ENCODE results near the gene PPP5C. TPM values are rescaled to one million over a fixed set of nuclear protein-coding genes. Genes with fewer than 3 reads are reported as not detected.

PPP5C gene
- total and polyA plus RNA-seq, 2 of the 8 experiments (the other 6 are each of a cell fraction or from before 2014, with no cell fraction given): 112 to 156 TPM

- CTCF ChIA-PET (ENCODE audit: partially characterized antibody): interaction anchor here (0.9 to 3.6 kb wide), 6 partner anchors 11 to 307 kb away, joined by 3 to 19 read pairs (median 5); no protein-coding TSS in a partner anchor
- no peak overlapping the region for H2BK12ac ChIP-seq (ENCODE audit: low read depth, low read length)
- POLR2A ChIA-PET (ENCODE audit: partially characterized antibody): interaction anchor here (1.5 kb wide), 2 partner anchors 11 to 12 kb away, joined by 3 to 4 read pairs; no protein-coding TSS in a partner anchor
Observed at GRCh38 chr19:46384396-46384795, 37.5 kb downstream of the PPP5C start.

More at GRCh38 chr19:46384396-46384795, 37.5 kb downstream of the PPP5C start:
- peaks cover 14 to 56% (median 44%) of the 10 kb centered on the region in 4 experiments; a peak in 6 of 8 replicates for H3K36me3 ChIP-seq (ENCODE audit: control insufficient read depth in 2 of 4, insufficient read depth in 4 of 4, low read length in 3 of 4)
- H3K9ac ChIP-seq (replicated peaks in 1 of 4; ENCODE audit: extremely low read depth in 1 of 4, low read depth in 3 of 4, low read length in 3 of 4): no peak overlapping the region
- H3K4me2 ChIP-seq (ENCODE audit: insufficient read depth in 1 of 2, low read depth in 2 of 2, low read length in 2 of 2): no peak overlapping the region
- H3K9me3 ChIP-seq (ENCODE audit: insufficient read depth in 2 of 2, low read depth in 1 of 2, low read length in 1 of 2): no peaks in the 10 kb centered on the region; a peak in 1 of 4 replicates
- H3K23me2 ChIP-seq (ENCODE audit: low read depth, low read length): no peaks in the 10 kb centered on the region
- no peak overlapping the region for H4K8ac ChIP-seq (ENCODE audit: extremely low read depth, insufficient read depth, low read length)
- H4K20me1 ChIP-seq (replicated peaks in 1 of 2; ENCODE audit: control insufficient read depth in 1 of 2, insufficient read depth in 2 of 2, low read length in 2 of 2): peaks cover 2 to 11% of the 10 kb centered on the region in 2 experiments
- peaks cover 3% of the 10 kb centered on the region; the same call in 1 of the 2 replicates for H3K79me1 ChIP-seq (ENCODE audit: low read depth, low read length)
- peaks cover 0 to 2% (median 0%) of the 10 kb centered on the region in 4 experiments; a peak in 2 of 7 replicates for H3K4me1 ChIP-seq (replicated peaks in 1 of 4; ENCODE audit: control insufficient read depth in 3 of 4, insufficient read depth in 4 of 4, low read length in 3 of 4)
- no peak overlapping the region for H3K27ac ChIP-seq (ENCODE audit: low read depth, low read length)
- H4K91ac ChIP-seq (replicated peaks; ENCODE audit: insufficient read length, low read length): no peak overlapping the region
- no peak overlapping the region for H2AK5ac ChIP-seq (ENCODE audit: low read depth, low read length)
- H2BK15ac ChIP-seq (ENCODE audit: low read length): no peak overlapping the region
- no peaks in the 10 kb centered on the region for H3K27me3 ChIP-seq (replicated peaks in 1 of 4; ENCODE audit: control insufficient read depth in 3 of 4, extremely low read depth in 1 of 4, insufficient read depth in 3 of 4, low read length in 3 of 4)
- H3K14ac ChIP-seq (ENCODE audit: insufficient read length): no peak overlapping the region
- H3K23ac ChIP-seq (ENCODE audit: insufficient read length): no peak overlapping the region
- no peak overlapping the region for H4K5ac ChIP-seq (ENCODE audit: insufficient read length, low read depth, low read length)
- no peak overlapping the region for H3K4me3 ChIP-seq (ENCODE audit: extremely low read depth in 1 of 4, insufficient read depth in 2 of 4, low read depth in 3 of 4, low read length in 4 of 4)
- no peak for DNase-seq (ENCODE audit: low read depth in 1 of 2, low spot score in 2 of 2)
- no peak overlapping the region for H2BK5ac ChIP-seq (ENCODE audit: low read depth, low read length)
- no peak overlapping the region for H2AFZ ChIP-seq (ENCODE audit: low read length)
- H3K4ac ChIP-seq (replicated peaks; ENCODE audit: insufficient read length, low read depth, low read length): no peak overlapping the region
- H3K79me2 ChIP-seq (ENCODE audit: control insufficient read depth in 1 of 2, insufficient read depth in 2 of 2, low read length in 2 of 2): peaks cover 0 to 8% of the 10 kb centered on the region in 2 experiments; a peak in 1 of 4 replicates
- whole genome bisulfite sequencing, 2 experiments (ENCODE audit: extremely low coverage in 1 of 2, insufficient coverage in 1 of 2, insufficient read length in 1 of 2, insufficient replicate concordance in 2 of 2, low coverage in 1 of 2, low lambda C conversion rate in 2 of 2, missing lambda C conversion rate in 1 of 2): 96% methylated on average over 11 of the region's 11 CpGs; no CpG with 5 or more reads in 1 of the 2 experiments
- FAIRE-seq: no peak
- H2BK20ac ChIP-seq (ENCODE audit: low read length): no peak overlapping the region
- no peak for TF ChIP-seq KDM4A (IDR thresholded peaks at IDR 0.05; ENCODE audit: low read depth, low read length, severe bottlenecking)
- TF ChIP-seq ZNF274 (IDR thresholded peaks at IDR 0.05; ENCODE audit: borderline replicate concordance, extremely low read depth, low read length): no peak
- no peak for TF ChIP-seq HDAC6 (IDR thresholded peaks at IDR 0.05; ENCODE audit: low read depth, low read length)
- TF ChIP-seq E2F6 (IDR thresholded peaks at IDR 0.05): no peak
- TF ChIP-seq POLR2AphosphoS5 (IDR thresholded peaks at IDR 0.05; ENCODE audit: low read depth, low read length): no peak
- H2BK120ac ChIP-seq (replicated peaks; ENCODE audit: low read depth, low read length): no peak overlapping the region
- no peak overlapping the region for H3K18ac ChIP-seq (ENCODE audit: extremely low read depth, low read length)
- no peak overlapping the region for H3K56ac ChIP-seq (replicated peaks; ENCODE audit: insufficient read length, low read depth, low read length)

Data from H1 (cell line).